GM18868 (cell line): ENCODE results near the gene CCL25.
"Not testable (repeated sequence)": the region's sequence is repeated elsewhere in the genome, so short reads cannot be mapped to it uniquely, and the experiment has no call there.

Experiments used
- ATAC-seq: cut with Tn5 transposase; IDR thresholded peaks from one replicate; pipeline ENCODE4 v1.9.1; 2021; ENCODE audit warnings: mild to moderate bottlenecking, moderate library complexity; ENCODE audit not compliant: unreplicated experiment

Gene CCL25

DNA sequence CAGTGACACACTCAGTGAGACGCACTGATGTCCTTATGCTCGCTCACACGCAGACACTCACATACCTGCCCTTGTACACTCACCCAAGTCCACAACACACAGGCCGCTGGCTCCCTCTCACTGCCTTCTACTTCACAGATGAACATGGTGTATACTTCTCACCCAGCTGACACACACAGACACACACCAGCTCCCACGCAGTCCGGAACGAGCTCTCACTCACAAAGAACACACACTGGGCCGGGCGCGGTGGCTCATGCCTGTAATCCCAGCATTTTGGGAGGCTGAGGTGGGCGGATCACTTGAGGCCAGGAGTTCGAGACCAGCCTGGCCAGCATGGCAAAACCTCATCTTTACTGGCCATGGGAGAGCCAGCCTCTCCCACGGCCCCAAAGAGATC lies 31.6 kb downstream of the CCL25 start:
- no peak for ATAC-seq

DNA sequence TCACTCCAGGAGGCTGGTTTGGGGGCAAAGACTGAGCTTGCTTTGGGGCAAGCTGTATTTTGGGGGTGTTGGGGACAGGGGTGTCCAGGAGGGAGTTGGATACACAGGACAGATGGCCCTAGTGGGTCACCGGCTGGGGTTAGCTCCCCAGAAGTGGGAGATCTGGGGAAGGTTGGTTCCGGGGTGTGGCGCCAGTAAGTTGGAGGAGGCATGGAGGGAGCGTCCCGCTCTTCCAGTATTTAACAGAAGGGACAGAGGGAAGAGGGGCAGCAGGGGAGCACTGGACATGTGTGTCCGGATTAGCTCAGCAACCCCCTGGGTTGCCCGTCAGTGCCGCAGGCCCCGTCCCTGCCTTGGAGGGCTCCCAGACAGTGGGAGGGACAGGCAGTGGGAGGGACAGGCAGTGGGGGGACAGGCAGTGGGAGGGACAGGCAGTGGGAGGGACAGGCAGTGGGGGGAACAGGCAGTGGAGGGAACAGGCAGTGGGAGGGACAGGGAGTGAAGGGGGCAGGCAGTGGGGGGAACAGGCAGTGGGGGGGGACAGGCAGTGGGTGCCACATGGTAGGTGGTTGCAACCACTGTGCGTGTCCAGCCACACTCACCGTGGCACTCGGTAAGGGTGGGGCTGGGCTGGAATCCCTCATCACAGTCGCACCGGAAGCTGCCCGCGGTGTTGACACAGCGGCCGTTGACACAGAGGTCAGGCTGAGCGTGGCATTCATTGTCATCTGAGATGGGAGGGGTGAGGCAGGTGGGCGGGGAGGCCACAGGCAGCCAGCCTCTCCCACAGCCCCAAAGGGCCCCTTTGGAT lies 33.2 kb downstream of the CCL25 start:
- no peak for ATAC-seq

DNA sequence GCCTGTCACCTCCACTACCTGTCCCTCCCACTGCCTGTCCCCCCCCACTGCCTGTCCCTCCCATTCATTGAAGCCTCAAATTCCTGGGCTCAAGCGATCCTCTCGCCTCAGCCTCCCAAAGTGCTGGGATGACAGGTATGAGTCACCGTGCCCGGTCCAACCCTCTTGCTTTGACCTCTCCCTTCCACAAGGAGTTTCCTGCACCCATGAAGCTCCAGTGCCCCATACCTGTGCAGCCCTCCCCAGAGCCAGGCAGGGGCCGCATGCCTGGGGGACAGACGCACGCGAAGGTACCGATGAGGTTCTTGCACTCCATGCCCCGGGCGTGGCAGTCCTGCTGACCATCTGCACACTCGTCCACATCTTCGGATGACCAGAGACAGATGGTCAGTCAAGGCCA lies 34.3 kb downstream of the CCL25 start:
- ATAC-seq: no peak

DNA sequence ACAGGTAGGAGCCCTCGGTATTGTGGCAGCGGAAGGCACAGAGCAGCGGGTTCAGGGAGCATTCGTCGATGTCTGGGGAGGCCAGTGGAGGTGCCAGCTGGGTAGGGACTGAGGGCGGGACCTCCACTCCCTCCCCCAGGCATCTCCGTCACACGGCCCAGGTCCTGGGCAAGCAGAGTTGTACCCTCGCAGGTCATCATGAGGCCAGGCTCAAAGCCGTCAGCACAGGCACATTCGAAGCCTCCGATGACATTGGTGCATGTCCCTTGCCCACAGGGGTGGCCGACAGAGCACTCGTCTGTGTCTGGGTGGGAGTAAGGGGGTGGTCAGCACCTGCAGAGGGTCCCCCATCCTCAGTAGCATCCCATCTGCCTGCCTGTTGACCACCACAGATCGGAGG lies 35.3 kb downstream of the CCL25 start:
- no peak for ATAC-seq

DNA sequence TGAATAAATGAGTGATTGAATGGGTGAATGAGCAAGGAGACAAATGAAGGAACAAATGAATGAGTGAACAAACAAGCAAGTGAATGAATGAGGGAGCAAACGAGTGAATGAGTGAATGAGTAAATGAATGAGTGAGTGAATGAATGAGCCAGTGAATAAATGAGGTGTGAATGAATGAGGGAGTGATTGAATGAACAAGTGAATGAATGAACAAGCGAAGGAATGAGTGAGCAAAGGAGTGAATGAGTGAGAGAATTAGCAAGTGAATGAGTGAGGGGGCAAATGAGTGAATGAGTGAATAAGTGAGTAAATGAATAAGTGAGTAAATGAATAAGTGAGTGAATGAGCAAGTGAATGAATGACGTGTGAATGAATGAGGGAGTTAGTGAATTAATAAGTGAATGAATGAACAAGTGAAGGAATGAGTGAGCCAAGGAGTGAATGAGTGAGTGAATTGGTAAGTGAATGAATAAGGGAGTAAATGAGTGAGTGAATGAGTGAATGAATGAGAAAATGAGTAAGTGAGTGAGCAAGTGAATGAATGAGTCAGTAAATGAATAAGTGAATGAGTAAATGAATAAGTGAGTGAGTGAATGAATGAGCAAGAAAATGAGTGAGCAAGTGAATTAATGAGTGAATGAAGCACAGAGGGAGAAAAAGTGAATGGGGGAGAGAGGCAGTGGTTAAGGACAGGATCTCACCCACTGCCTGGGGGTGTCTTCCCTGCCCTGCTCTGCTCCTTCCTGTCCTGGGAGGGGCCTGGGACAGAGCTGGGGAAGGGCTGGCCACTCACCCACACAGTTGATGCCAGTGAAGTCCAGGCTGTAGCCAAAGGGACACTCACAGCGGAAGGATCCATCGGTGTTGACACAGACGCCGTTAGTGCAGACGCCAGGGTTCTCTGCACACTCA lies 36.4 kb downstream of the CCL25 start:
- ATAC-seq: no peak

DNA sequence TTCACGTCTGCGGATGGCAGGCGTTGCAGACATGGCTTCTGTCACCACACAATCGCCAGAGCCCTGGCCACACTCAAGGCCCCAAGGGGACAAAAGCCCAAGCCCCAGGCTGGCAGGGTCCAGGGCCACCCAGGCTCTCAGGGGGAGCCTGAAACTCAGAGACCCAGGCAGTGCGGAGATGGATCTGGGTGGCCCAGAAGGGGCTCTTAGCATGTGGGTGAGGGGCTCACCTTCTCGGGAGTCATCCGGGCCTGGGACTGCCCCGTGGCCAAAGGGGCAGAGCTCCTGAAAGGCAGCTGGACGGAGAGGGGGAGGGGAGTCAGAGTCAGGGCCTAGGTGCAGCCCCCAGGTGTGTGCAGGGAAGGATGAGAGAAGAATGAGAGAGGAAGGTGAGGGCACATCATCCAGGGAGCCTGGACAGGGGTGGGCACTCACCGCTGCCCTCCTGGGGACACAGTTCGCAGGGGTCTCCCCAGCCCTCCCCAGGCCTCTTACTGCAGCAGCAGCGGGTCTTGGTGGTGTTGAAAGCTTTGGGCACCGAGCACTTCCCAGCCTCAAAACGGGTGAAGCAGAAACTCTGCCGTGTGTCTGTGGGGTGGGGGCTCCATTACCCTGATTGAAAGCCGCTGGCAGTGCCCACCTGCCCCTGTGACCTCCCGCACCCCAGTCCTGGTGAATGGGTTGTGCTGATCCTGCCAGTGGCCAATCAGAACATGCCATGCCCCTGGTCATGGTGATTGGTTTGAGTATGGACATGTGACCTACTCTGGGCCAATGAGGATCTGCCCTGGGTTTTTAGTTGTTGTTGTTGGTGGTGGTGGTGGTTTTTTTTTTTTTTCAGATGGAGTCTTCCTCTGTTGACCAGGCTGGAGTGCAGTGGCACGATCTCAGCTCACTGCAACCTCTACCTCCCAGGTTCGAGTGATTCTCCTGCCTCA lies 37.4 kb downstream of the CCL25 start:
- no peak for ATAC-seq

DNA sequence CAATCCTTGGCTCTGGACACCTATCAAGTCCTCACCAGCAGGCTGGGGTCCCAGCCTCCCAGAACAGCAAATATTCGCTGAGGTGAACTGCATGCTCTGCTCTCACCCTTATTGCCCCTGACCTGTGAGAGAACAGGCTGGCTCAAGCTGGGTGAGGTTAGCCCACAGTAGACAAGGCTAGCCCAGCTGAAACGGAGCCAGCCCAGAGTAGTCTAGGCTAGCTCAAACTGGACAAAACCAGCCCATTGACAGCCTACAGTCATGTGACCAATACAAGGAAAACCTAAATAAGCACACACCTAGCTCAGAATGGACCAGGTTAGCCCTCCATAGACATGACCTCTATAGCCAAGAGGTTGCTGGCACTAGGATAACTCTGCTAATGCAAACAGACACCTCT lies 38.4 kb downstream of the CCL25 start:
- ATAC-seq: no peak

DNA sequence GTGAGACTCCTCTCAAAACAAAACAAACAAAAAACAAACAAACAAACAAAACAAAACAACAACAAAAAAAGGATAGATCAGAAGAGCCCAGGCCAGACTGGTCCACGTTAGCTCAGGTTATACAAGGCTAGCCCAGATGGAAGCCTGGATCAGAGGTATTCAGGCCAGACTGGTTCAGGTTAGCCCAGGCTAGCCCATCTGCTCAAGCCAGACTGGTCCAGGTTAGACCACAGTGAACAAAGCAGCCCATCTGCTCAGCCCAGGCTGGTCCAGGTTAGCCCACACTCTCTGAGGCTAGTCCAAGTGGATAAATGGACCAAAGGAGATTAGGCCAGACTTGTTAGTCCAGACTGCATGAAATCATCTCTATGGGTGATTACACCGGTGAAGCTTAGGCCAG lies 41.2 kb downstream of the CCL25 start:
- ATAC-seq: no peak

DNA sequence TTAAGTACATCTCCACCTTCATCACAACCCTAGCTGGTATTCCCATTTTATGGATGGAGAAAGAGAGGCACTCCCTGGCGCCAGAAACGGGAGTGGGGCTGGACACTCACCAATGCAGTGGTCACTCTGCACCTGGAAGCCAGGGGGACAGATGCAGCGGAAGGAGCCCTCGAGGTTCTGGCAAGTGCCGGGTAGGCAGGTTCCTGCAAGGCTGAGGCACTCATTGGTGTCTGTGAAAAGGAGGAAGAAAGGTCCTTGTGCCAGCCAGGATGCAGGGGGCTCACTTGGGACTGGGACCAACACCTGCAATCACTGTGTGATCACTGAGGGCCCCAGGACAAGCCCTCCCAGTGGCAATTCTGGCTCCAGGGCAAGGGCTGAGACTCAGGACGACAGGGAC lies 41.8 kb downstream of the CCL25 start:
- no peak for ATAC-seq

DNA sequence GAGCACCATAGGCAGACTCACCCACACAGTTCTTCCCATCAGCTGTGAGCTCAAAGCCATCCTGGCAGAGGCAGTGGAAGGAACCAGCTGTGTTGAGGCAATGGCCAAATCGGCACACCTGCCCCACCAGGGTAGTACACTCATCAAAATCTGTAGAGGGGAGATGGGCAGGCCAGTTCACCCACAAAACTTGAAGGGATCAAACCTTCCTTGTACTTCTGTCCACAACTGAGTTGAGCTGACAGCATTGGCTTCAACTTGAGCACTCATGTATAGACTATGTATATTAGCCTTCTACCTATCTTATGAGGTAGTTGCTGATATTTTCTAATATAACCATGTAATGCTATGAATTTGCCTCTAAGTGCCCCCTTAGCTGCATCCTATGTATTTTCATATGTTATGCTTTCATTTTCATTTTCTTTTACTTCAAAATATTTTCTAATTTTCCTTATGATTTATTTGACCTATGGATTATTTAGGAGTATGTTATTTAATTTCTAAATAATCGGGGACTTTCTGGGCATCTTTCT lies 42.9 kb downstream of the CCL25 start:
- no peak for ATAC-seq

DNA sequence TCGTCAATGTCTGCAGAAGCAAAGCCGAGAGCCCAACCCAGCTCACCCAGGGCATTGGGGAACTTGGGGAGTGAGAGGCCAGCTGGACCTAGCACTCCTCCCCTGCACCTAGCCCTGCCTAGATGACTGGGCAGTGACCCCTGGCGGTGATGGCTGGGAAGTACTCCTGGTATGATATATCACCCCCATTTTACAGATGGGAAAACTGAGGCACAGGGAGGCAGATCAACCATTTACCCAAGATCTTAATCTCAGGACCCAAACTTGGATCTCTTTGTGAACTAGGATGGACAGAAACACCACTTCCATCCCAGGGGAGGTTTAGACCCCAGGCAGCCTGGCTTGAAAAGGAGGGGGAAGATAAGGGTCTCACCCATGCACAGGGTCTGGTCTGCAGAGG lies 43.5 kb downstream of the CCL25 start:
- no peak for ATAC-seq

DNA sequence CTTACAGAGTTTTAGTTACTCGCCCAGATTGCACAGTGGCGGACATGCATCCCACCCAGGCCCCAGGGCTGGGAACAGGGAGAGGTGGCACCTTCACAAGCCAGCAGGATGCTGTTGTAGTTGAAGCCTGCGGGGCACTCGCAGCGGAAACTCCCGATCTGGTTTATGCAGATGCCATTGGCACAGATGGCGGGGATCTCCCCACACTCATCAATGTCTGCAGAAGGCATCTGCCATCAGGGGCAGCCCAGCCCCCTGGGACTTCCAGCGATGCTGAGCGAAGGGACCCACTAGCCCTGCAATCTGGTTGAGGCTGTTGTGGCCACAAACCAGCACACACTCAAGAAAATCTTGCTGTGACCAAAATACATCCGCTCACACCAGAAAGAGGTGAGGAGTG lies 44.6 kb downstream of the CCL25 start:
- no peak for ATAC-seq

DNA sequence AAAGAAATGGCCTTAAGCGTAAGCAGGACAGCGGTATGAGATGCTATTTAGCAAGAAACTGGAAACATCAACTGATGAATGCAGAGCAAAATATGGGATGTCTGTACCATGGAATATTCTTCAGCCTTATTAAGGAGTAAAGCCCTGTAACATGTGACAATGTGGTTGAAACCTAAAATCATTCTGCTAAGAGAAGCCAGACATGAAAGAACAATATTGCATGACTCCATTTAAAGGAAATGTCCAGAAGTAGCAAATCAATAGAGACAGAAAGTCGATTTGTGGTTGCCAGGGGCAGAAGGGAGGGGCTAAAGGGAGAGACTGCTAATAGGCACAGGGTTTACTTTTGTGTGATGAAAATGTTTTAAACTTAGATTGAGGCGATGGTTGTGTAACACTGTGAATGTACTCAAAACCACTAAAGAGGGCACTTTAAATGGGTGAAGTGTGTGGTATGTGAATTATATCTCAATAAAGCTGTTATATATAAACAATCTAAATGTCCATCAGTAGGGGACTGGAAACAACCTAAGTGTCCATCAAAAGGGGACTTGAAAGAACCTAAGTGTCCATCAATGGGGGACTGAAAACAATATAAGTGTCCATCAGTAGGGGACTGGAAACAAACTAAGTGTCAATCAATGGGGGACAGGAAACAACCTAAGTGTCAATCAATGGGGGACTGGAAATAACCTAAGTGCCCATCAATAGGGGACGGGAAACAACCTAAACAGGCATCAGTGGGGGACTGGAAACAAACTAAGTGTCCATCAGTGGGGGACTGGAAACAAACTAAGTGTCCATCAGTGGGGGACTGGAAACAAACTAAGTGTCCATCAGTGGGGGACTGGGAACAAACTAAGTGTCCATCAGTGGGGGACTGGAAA lies 45.4 kb downstream of the CCL25 start:
- no peak for ATAC-seq

DNA sequence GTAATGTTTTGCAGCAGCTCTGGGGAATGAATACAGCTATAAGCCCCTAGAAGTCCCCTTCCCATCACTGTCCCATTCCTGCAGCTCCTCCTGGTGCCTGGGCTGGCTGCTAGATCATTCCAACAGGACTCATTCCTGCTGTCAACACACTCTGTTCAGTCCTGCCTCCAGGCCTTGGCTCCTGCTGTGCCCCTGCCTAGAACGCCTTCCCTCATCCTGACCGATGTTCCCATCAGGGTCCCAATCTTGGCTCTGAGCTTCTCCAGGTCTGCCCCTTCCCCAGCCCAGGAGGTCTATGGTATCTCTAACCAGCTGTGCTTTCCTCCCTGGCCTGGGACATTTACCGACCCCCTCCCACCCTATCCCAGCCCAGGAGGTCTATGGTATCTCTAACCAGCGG lies 48.8 kb downstream of the CCL25 start:
- no peak for ATAC-seq

DNA sequence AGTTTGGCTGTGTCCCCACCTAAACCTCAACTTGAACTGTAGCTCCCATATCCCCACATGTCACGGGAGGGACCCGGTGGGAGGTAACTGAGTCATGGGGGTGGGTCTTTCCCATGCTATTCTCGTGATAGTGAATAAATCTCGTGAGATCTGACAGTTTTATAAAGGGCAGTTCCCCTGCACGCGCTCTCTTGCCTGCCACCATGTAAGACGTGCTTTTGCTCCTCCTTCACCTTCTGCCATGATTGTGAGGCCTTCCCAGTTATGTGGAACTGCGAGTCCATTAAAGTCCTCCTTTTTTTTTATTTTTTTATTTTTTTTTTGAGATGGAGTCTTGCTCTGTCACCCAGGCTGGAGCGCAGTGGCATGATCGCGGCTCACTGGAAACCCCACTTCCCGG lies 49.4 kb downstream of the CCL25 start:
- not testable (repeated sequence) for ATAC-seq

DNA sequence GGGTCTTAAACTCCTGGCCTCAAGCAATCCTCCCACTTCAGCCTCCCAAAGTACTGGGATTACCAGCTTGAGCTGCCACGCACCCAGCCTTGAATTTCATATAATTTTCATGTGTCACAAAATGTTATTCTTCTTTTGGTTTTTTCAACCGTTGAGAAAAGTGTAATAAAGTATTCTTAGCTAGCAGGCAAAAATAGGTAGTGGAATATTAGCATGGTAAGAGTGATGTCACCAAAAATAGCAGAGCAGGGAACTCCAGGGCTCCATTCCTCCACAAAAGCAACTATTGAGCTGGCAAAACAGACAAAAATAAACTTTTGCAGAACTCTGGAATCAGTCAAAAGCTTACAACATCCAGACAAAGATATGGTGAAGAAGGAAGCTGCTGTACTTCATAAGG lies 52.9 kb downstream of the CCL25 start:
- no peak for ATAC-seq

DNA sequence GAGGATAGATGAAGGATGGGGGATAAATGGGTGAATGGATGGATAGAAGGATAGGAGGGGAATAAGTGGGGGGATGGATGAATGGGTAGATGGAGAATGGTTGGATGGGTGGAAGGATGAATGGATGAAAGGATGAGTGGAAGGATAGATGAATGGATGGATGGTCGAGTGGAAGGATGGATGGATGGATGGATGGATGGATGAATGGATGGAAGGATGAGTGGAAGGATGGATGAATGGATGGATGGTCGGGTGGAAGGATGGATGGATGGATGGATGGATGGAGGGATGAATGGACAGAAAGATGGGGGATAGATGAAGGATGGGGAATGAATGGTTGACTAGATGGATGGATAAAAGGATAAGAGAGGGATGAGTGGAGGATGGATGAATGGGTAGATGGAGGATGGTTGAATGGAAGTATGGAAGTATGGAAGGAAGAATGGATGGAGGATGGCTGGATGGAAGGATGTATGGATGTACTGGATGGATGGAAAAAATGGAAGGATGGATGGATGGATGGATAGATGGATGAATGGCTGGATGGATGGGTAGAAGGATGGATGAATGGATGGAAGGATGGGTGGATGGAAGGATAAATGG lies 54.8 kb downstream of the CCL25 start:
- no peak for ATAC-seq

DNA sequence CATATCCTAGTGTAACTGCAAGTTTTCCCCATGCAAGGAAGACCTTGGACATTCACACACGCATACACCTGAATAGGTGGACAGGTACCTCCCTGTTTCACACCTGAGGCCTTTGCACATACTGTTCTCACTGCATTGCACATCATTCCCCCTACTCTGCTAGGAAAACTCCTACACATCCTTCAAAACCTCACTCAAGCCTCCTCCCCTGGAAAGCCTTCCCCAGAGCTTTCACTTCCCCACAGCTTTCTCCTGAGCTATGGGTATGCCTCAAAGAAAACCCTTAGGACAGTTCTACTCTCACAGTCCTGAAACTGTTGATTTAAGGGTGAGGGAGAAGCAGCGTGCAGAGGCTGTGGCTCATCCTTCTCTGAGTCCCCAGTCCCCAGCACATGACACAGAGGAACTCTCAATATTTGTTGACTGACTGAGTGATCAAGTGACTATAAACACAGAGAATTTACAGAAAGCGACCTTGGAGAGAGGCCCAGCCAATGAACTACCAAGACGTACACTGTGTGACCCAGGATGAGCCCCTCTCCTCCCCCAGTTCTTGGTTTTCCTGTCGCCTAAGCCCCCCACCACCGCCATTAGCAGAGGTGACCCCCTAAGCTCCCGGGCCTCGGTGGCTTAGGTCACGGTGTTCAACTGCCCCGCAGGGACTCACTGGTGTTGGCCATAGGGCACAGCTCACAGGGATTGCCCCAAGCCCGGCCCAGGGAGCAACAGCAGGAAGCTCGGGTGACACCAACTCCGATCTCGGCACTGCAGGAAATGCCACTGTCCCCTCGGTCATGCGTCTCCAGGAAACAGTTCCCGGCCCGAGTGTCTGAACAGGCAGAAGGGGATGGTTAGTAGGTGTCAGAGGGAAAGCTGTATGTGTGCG lies 56.2 kb downstream of the CCL25 start:
- ATAC-seq: no peak
